Measurements from ENCODE around the gene CEACAM5.

Gene CEACAM5

GRCh38 chr19:41694196-41694595 is 14.2 kb upstream of the CEACAM5 start:
- H3K4me3 ChIP-seq (ENCODE audit: low read depth, low read length) = no peak overlapping the region
- DNase-seq (ENCODE audit: low read depth) = no peak
- no peak for TF ChIP-seq CTCF (IDR thresholded peaks at IDR 0.05; ENCODE audit: low read depth, low read length)
- no peak for TF ChIP-seq MYC (IDR thresholded peaks at IDR 0.05; ENCODE audit: low read depth, low read length)
- TF ChIP-seq MAX (IDR thresholded peaks at IDR 0.05; ENCODE audit: low read depth, low read length) = no peak
- no peak for TF ChIP-seq POLR2A (IDR thresholded peaks at IDR 0.05; ENCODE audit: extremely low read depth, insufficient read length)

- TF ChIP-seq POLR2A (IDR thresholded peaks at IDR 0.05; ENCODE audit: extremely low read depth, insufficient read length) = no peak
- no peak for TF ChIP-seq MAX (IDR thresholded peaks at IDR 0.05; ENCODE audit: low read depth, low read length)
- TF ChIP-seq CTCF (IDR thresholded peaks at IDR 0.05; ENCODE audit: low read depth, low read length) = no peak
- TF ChIP-seq MYC (IDR thresholded peaks at IDR 0.05; ENCODE audit: low read depth, low read length) = no peak
- no peak overlapping the region for H3K4me3 ChIP-seq (ENCODE audit: low read depth, low read length)
- DNase-seq (ENCODE audit: low read depth) = no peak
Observed at GRCh38 chr19:41694831-41695635, 13.4 kb upstream of the CEACAM5 start.

- H3K4me3 ChIP-seq (ENCODE audit: low read depth, low read length) = no peak overlapping the region
- no peak for DNase-seq (ENCODE audit: low read depth)
- TF ChIP-seq MYC (IDR thresholded peaks at IDR 0.05; ENCODE audit: low read depth, low read length) (no peak), POLR2A (IDR thresholded peaks at IDR 0.05; ENCODE audit: extremely low read depth, insufficient read length) (no peak), CTCF (IDR thresholded peaks at IDR 0.05; ENCODE audit: low read depth, low read length) (no peak), MAX (IDR thresholded peaks at IDR 0.05; ENCODE audit: low read depth, low read length) (no peak)
Observed at GRCh38 chr19:41695745-41696144, 12.7 kb upstream of the CEACAM5 start.

GRCh38 chr19:41696402-41697197 is 11.8 kb upstream of the CEACAM5 start:
- no peak for TF ChIP-seq MYC (IDR thresholded peaks at IDR 0.05; ENCODE audit: low read depth, low read length)
- TF ChIP-seq POLR2A (IDR thresholded peaks at IDR 0.05; ENCODE audit: extremely low read depth, insufficient read length) = no peak
- no peak overlapping the region for H3K4me3 ChIP-seq (ENCODE audit: low read depth, low read length)
- DNase-seq (ENCODE audit: low read depth) = peak; percentile 35

GRCh38 chr19:41697198-41697855 is 11.1 kb upstream of the CEACAM5 start:
- DNase-seq (ENCODE audit: low read depth) = no peak
- H3K4me3 ChIP-seq (ENCODE audit: low read depth, low read length) = no peak overlapping the region
- TF ChIP-seq MAX (IDR thresholded peaks at IDR 0.05; ENCODE audit: low read depth, low read length) = no peak
- no peak for TF ChIP-seq POLR2A (IDR thresholded peaks at IDR 0.05; ENCODE audit: extremely low read depth, insufficient read length)
- no peak for TF ChIP-seq CTCF (IDR thresholded peaks at IDR 0.05; ENCODE audit: low read depth, low read length)
- no peak for TF ChIP-seq MYC (IDR thresholded peaks at IDR 0.05; ENCODE audit: low read depth, low read length)
